GM04503 (cell line): ENCODE data around the gene LRIT1.

ENCODE experiments used
- DNase-seq: peaks from one replicate; pipeline ENCODE4 v3.0.0-alpha.2; 2012; ENCODE audit warnings: low read depth

LRIT1 gene

DNA sequence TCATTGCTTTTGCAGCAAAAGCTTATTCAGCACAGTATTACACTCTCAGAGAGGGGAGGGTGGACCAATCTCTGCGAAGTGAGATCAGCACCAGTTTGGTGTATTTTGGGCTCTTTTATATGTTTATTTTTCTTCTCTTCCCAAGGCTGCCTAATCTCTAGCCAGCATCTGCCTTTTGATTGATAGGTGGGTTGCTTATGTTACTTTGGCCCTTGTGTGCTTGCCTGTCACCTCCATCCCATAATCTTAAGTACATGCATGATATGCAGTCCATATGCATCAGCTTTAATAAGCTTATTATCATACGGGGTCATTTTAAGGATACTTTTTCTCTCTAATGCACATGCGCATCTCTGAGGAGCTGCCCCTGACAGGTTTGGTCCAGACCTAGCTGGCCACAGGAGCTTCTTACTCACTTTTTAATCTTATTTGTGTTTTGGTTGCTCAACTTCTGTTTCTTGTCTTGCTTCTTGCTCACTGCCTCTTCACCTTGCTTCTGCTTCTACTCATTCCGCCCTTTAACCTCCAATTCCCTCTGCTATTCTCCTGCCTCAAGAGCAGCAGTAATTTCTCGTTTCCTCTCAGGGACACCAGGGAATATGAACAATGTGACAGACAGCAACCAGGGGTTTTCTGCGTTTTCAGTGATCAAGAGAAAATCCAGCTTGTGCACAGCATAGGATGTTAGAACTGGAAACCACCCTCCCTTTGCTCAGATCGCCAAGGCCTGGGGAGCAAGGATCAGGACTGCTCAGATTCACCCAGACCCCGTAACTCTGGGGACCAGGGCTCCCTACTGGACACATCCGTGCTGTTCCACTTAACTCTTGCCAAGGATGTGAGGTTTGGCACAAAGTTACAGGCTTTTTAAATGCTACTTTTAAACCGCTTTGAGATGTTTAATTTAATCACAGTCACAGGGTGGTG lies 13.5 kb upstream of the LRIT1 start:
- DNase-seq: no peak

GRCh38 chr10:84248794-84249193 lies 7.4 kb upstream of the LRIT1 start:
- DNase-seq: no peak

DNA sequence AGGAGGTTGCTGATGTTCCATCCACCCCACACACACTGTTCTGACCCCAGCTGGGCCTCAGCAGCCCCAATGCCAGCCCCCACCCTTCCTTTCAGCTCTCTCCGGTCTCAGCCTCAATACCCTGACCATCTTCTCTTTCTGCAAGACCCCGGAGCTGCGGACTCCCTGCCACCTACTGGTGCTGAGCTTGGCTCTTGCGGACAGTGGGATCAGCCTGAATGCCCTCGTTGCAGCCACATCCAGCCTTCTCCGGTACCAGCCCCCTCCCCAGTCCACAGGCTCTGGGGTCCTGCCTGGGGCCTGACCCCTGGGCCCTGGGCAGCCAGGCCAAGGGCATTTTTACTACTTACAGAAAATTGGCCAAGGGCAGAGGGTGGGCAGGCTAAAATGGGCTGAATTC lies 6.2 kb upstream of the LRIT1 start:
- DNase-seq: no peak

DNA sequence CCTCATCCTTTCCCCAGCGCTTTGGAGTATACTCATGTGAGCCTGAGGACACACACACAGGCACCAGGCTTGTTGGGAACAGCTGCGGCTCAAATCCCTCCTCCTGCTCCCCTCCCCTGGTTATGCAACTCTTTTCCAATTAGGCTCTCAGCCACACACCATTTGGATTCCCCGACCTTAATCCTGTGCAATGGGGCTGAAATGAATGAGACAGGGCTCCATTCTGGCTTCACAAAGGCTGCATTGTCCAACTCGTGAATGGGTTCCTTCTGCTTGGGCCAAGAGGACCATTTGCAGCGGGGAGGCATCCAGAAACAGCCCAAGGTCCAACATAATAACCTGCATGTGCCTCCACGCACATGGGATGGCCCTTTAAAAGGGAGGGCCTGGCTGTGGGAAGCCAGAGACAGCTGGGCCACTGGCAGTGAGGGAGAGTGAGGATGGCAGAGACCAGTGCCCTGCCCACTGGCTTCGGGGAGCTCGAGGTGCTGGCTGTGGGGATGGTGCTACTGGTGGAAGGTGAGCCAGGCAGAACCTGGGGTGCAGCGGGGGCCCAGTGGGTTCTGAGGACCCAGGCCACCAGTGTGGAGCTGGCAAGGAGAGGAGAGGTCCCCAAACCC lies 3.4 kb upstream of the LRIT1 start, which contains the start of gene RGR:
RGR (plus strand) TSS at position 403 of the 620 bp plus-strand sequence; CDS start at position 441, 38 bp downstream.
- no peak for DNase-seq

DNA sequence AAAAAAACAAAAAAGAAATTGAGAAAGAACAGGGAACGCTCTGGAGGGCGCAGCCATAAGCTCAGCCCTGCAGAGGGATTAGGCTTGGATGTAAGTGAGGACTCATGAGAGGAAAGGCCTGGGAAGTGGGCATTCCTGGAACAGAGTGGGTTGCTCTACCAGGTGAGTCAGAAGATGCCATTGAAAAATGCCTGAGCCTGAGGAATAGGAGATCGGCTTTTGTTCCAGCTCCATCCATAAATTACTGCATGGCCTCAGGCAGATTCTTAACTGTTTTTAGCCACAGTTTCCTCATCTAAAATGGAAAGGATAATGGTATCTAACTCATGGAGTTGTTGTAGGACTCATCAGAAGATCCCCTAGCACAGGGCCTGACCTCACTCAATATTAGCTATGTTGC lies 2.4 kb upstream of the LRIT1 start:
- no peak for DNase-seq

DNA sequence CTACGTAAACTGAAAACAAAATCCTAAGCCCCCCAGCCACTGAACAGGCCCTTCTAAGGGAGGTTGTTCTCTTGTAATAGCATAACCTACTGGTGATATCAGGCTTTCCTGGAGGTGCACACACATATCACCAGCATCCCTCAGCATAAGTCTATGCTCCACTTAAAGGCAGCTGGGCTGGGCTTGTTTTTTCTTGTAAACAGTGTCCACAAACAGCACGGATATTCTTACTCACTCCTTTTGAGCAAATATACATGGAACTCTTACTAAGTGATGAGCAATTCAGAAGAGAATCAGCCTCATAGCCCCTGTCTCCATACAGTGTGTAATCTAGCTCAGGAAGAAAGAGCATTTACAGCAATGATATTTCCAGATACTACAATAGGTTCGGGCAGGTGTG lies 2.4 kb downstream of the LRIT1 start:
- DNase-seq: no peak

GRCh38 chr10:84237199-84238051 lies 3.9 kb downstream of the LRIT1 start:
- no peak for DNase-seq

- DNase-seq: no peak
These were observed 4.5 kb downstream of the LRIT1 start for GRCh38 chr10:84236807-84237198.

DNA sequence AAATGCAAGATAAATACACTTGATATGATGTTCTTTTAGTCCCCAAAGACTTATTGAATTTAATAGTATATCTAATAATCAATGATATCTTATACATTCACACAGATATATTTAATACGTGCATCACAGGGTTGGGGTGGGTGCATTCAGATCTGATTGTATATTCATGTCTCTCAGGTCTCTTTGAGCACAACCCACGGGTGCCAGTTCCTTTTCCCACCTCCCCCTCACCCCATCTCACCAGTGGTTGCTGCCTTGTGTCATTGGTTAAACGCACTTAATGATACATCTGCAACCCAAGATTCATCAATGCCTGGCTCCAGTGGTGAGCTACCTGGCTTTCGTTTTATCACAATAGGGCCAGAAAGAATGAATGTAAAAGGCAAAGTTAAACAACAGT lies 6.2 kb downstream of the LRIT1 start:
- no peak for DNase-seq

GRCh38 chr10:84234479-84234878 lies 6.9 kb downstream of the LRIT1 start:
- DNase-seq: no peak

- no peak for DNase-seq
These were observed 7.4 kb downstream of the LRIT1 start for GRCh38 chr10:84233940-84234339.

- DNase-seq: no peak
These were observed 9.0 kb downstream of the LRIT1 start for GRCh38 chr10:84232376-84232775.

DNA sequence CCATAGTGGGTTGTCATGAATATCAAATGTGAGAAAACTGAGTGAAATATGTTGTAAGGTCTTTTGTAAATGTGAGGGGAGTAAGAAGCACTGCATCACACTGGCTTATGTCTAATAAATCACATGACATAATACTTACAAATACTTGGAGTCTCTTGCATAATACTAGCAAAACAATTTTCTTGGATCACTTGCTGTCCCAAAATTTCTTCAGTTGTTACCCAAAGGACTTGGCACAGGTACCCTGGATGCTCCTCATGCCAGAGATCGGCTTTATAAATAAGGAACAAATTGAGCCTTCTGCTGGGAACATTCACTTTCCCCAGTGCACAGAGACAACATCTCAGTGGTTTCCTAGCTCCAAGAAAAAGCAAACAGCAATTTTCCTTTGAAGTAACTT lies 11.0 kb downstream of the LRIT1 start:
- no peak for DNase-seq

- no peak for DNase-seq
These were observed 13.5 kb downstream of the LRIT1 start for GRCh38 chr10:84227810-84228209.

- no peak for DNase-seq
These were observed 14.7 kb downstream of the LRIT1 start for GRCh38 chr10:84226616-84227015.

DNA sequence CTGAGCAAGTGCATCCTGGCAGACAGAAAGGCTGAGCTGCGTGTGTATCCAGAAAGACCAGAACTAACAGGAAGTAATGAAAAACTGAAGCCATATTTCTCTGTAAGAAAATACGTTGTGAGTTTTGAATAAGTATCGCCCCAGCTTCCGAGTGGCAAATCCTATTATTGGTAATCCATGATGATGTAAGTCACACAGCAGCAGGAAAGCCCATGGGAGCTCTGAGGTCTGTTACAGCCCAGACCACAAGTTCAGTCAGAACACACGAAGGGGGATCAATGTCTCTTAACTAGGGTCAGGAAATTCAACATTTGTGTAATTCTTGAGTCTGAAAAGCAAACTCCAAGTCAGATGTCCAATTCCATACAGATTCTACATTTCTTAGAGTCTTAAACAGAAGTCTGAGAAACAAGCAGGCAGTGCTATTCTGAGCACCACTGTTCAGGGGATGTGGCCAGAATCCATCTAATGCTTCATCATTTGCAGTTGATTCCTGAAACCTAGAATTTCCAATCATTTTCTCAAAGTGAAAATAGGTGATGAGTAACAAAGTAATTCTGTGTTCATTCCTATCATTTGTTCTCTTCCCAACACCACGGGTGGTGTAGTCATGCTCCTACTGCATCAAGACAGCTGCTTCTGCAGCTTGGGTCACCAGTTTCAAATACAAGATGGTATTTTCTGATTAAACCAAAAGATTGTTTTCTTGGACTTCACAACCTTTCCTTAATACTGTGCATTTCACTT lies 15.7 kb downstream of the LRIT1 start, which contains the start of gene LRIT2:
LRIT2 (minus strand) TSS at position 118 of the 747 bp plus-strand sequence; CDS start at position 94, 24 bp downstream.
- no peak for DNase-seq

DNA sequence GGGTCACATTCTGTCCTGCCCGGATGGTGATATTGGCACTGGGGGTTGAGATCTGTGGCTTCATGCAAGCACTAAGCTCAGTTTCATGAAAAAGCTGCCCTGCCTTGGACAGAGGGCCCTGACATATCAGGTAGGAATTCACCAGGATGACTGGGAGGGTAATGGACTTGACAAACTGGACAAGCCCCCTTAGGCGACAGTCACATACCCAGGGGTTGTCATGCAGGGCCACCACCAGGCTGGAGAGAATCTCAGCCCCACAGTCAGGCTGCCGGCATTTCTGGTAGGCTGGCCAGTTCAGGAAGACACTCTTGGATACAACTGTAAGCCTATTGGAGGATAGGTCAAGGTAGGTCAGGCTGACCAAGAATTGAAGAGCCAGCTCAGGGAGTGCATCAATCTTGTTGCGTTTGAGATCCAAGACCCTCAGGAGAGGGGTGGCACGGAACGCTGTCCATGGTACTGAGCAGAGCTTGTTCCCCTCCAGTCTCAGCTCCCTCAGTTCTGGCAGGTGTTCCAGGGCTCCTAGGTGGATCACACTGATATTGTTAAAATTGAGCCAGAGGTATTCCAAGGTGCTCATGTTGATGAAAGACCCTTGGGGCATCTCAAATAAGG lies 16.8 kb downstream of the LRIT1 start:
- DNase-seq: no peak

- DNase-seq: no peak
These were observed 19.4 kb downstream of the LRIT1 start for GRCh38 chr10:84221916-84222315.

- DNase-seq: no peak
These were observed 23.6 kb downstream of the LRIT1 start for GRCh38 chr10:84217746-84218145.

GRCh38 chr10:84216834-84217233 lies 24.5 kb downstream of the LRIT1 start:
- no peak for DNase-seq

DNA sequence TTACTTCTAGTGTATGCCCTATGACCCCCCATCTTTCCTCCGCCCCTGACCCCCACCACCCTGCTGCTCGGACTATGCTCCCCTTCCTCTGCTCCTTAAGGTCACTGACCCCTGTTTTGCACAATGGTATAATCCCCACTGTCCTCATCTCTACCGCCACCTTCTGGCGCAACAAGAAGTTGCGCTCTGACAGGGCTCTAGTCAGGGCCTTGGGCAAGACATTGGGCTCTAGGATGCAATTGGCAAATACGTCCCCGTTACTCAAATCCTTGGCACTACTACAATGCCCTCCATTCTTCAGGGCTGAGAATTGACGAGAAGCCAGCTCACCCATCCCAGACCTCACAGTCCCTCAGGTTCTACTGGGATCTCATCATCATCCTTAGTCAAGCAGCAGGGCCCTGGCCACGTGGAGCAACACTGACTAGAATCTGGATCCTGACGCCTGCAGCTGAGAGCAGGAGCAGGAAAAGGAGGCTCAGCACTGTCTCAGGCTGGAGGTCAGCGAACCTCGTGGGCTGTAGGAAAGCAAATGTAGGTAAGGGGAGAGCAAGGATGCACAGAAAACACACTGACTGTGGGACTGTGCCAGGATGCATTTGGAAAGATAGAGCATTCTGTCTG lies 26.6 kb downstream of the LRIT1 start:
- no peak for DNase-seq
